Trophoblast cell (in vitro differentiated cells and primary cell): ENCODE measurements around the gene KIF2A.

Source experiments
- DNase-seq, 2 donors: peaks; one replicate each; pipeline ENCODE4 v3.0.0-alpha.2; 2016
- H2AFZ ChIP-seq: 2 replicates; pipeline ENCODE4 v1.6.1; 2013; ENCODE audit warnings: low read length, moderate library complexity, mild to moderate bottlenecking; ENCODE audit not compliant: insufficient read depth, poor library complexity
- H2AK5ac ChIP-seq: 2 replicates; pipeline ENCODE4 v1.6.1; 2013; ENCODE audit warnings: mild to moderate bottlenecking, low read length
- H2BK120ac ChIP-seq: 2 replicates; pipeline ENCODE4 v1.6.1; 2013; ENCODE audit warnings: low read length, mild to moderate bottlenecking, moderate library complexity; ENCODE audit not compliant: insufficient read depth, poor library complexity
- H2BK12ac ChIP-seq: 2 replicates; pipeline ENCODE4 v1.6.1; 2013; ENCODE audit warnings: mild to moderate bottlenecking, low read length, moderate library complexity
- H2BK5ac ChIP-seq: 2 replicates; pipeline ENCODE4 v1.6.1; 2013; ENCODE audit warnings: low read length, low read depth, moderate library complexity, mild to moderate bottlenecking; ENCODE audit not compliant: poor library complexity
- H3K14ac ChIP-seq: 2 replicates; pipeline ENCODE4 v1.6.1; 2013; ENCODE audit warnings: mild to moderate bottlenecking, low read length
- H3K18ac ChIP-seq: 2 replicates; pipeline ENCODE4 v1.6.1; 2013; ENCODE audit warnings: mild to moderate bottlenecking, low read length
- H3K23ac ChIP-seq: 2 replicates; pipeline ENCODE4 v1.6.1; 2013; ENCODE audit warnings: low read length
- H3K27ac ChIP-seq: 2 replicates; pipeline ENCODE4 v1.5.1; 2013; ENCODE audit warnings: low read depth, mild to moderate bottlenecking, inconsistent platforms, low read length, moderate library complexity
- H3K27me3 ChIP-seq: 2 replicates; pipeline ENCODE4 v1.6.1; 2013; ENCODE audit warnings: inconsistent platforms, mild to moderate bottlenecking, low read length, moderate library complexity; ENCODE audit not compliant: insufficient read depth
- H3K36me3 ChIP-seq, 2 experiments: 1 replicate in 1 of 2; 2 replicates in 1 of 2; pipeline ENCODE4 v1.6.1; 2013; ENCODE audit warnings: low read length in 2 of 2, mild to moderate bottlenecking in 2 of 2, moderate library complexity in 1 of 2; ENCODE audit not compliant: insufficient read depth in 2 of 2, control insufficient read depth in 1 of 2
- H3K4ac ChIP-seq: 2 replicates; pipeline ENCODE4 v1.6.1; 2013; ENCODE audit warnings: low read depth, mild to moderate bottlenecking, low read length, moderate library complexity
- H3K4me1 ChIP-seq, 2 experiments: 1 replicate in 1 of 2; 2 replicates in 1 of 2; pipeline ENCODE4 v1.6.1; 2013; ENCODE audit warnings: low read length in 2 of 2, mild to moderate bottlenecking in 2 of 2, moderate library complexity in 1 of 2; ENCODE audit not compliant: insufficient read depth in 2 of 2, control insufficient read depth in 1 of 2
- H3K4me2 ChIP-seq: 2 replicates; pipeline ENCODE4 v1.6.1; 2013; ENCODE audit warnings: inconsistent platforms, mild to moderate bottlenecking, low read length, moderate library complexity
- H3K4me3 ChIP-seq: 2 replicates; pipeline ENCODE4 v1.5.1; 2013; ENCODE audit warnings: mild to moderate bottlenecking, low read depth, low read length, inconsistent platforms
- H3K79me1 ChIP-seq: one replicate; pipeline ENCODE4 v1.6.1; 2013; ENCODE audit warnings: low read length
- H3K79me2 ChIP-seq: 2 replicates; pipeline ENCODE4 v1.6.1; 2013; ENCODE audit warnings: low read length, mild to moderate bottlenecking; ENCODE audit not compliant: control insufficient read depth, insufficient read depth, poor library complexity
- H3K9ac ChIP-seq: 2 replicates; pipeline ENCODE4 v1.6.1; 2013; ENCODE audit warnings: mild to moderate bottlenecking, low read length
- H3K9me3 ChIP-seq: 2 replicates; pipeline ENCODE4 v1.6.1; 2013; ENCODE audit warnings: low read depth, mild to moderate bottlenecking, control low read depth, inconsistent platforms, low read length; ENCODE audit not compliant: insufficient read depth
- H4K12ac ChIP-seq: 2 replicates; pipeline ENCODE4 v1.6.1; 2013; ENCODE audit warnings: low read depth, mild to moderate bottlenecking, low read length, moderate library complexity
- H4K8ac ChIP-seq: 2 replicates; pipeline ENCODE4 v1.6.1; 2013; ENCODE audit warnings: low read depth, mild to moderate bottlenecking, low read length, moderate library complexity
- H4K91ac ChIP-seq: one replicate; pipeline ENCODE4 v1.6.1; 2013; ENCODE audit warnings: low read depth, mild to moderate bottlenecking, low read length, moderate library complexity
- WGBS: extraction: QIAGEN DNeasy Blood & Tissue Kit; methylation state at CpG from one replicate; pipeline ENCODE4 v1.1.7; 2013; ENCODE audit warnings: missing lambda C conversion rate; ENCODE audit not compliant: insufficient read length, insufficient coverage; ENCODE audit errors: extremely low coverage; 5-methylcytosine and 5-hydroxymethylcytosine counted together

Gene KIF2A

DNA sequence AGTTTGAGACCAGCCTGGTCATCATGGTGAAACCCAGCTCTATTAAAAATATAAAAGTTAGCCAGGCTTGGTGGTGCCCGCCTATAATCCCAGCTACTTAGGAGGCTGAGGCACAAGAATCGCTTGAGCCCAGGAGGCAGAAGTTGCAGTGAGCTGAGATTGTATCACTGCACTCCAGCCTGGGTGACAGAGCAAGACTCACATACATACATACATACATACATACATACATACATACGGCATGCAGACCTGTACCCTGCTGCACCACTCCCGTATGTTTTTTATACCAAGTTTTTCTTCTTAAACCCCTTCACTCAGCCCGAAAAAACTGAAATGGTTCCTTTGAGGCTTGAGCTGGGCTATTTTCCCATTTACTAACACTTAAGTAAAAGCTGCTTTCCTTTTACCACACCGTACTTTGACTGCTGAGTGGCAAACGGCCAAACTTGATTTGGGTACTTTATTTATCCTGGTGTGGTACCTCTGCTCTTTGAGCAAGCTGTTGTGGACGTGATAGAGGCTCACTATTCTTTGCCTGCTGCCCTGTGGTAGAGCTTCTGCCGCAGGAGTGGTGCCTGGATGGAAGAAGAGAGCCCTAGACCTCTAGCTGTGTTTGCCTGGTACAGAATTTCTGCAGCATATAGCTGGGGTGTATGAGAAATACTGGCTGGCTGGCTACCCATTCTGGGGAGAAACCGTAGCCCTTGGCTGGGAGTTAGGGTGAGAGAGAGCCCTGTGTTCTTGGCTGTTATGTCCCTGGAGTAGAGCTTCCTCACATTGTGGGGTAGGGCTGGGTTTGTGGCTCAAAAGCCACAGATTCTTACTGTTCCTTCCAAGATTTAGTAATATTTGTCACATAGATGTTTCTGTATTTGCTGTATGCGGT, 126.0 kb downstream of the KIF2A start:
- Histone ChIP-seq H3K23ac (no peak overlapping the region), H3K14ac (no peak overlapping the region), H3K36me3 (no peaks in the 10 kb centered on the region), H3K4ac (no peak overlapping the region), H3K27me3 (no peaks in the 10 kb centered on the region), H4K12ac (peak overlapping the region; percentile 72), H3K27ac (no peak overlapping the region), H3K79me1 (no peaks in the 10 kb centered on the region), H3K18ac (no peak overlapping the region), H4K8ac (no peak overlapping the region), H3K4me2 (no peak overlapping the region), H2BK5ac (no peak overlapping the region), H2BK120ac (no peak overlapping the region), H4K91ac (no peak overlapping the region), H3K9ac (no peak overlapping the region), H2BK12ac (no peak overlapping the region), H2AK5ac (no peak overlapping the region), H3K9me3 (no peaks in the 10 kb centered on the region), H3K79me2 (peaks cover 2% of the 10 kb centered on the region), H3K4me1 (no peaks in the 10 kb centered on the region), H2AFZ (no peak overlapping the region), H3K4me3 (no peak overlapping the region)
- DNase-seq: no peak
- no CpG with 5 or more reads among the region's 11 CpGs for WGBS

DNA sequence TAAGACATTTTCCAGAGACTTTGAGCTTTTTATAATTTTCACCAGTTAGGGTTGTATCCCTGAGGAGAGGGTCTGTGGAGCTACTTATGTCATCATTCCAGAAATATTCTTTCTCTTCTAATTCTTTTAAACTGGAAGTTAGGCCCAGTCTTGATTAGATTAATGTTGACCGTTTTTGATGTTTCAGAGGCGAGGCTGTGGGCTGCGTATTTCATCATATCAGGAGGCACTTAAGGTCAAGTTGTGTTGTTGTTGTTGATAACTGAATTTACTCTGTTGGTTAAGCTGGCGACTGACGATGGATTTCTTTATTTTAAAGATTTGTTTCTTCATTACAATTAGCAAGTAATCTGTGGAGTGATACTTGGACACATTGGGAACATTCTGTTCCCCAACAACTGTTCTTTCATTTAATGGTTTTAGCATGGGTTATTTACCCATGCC, 126.6 kb downstream of the KIF2A start:
- Histone ChIP-seq H2BK120ac (no peak overlapping the region), H2AFZ (no peak overlapping the region), H3K36me3 (no peaks in the 10 kb centered on the region), H4K91ac (no peak overlapping the region), H3K79me2 (peaks cover 2% of the 10 kb centered on the region), H3K4me3 (no peak overlapping the region), H3K23ac (no peak overlapping the region), H3K14ac (no peak overlapping the region), H2BK5ac (no peak overlapping the region), H3K18ac (no peak overlapping the region), H3K4me2 (no peak overlapping the region), H3K9me3 (no peaks in the 10 kb centered on the region), H2BK12ac (no peak overlapping the region), H3K27ac (no peak overlapping the region), H3K9ac (no peak overlapping the region), H4K8ac (no peak overlapping the region), H2AK5ac (no peak overlapping the region), H3K4me1 (no peaks in the 10 kb centered on the region), H3K79me1 (no peaks in the 10 kb centered on the region), H3K4ac (peak overlapping the region; percentile 69), H3K27me3 (no peaks in the 10 kb centered on the region), H4K12ac (no peak overlapping the region)
- WGBS: no CpG with 5 or more reads among the region's 5 CpGs
- no peak for DNase-seq
